ENCODE measurements around the gene SLC12A6. TPM values are rescaled to one million over a fixed set of nuclear protein-coding genes. Genes with fewer than 3 reads are reported as not detected.
"Not testable (repeated sequence)": the region's sequence is repeated elsewhere in the genome, so short reads cannot be mapped to it uniquely, and the experiment has no call there.

The SLC12A6 gene
- total RNA-seq (ENCODE audit: insufficient read depth, low replicate concordance) = 17.3 TPM

- DNase-seq (ENCODE audit: low spot score) = peak; percentile 94
These were observed at the start of gene SLC12A6 for GRCh38 chr15:34337557-34338306. TSS of gene SLC12A6 (minus strand) at chr15:34337781. CDS start at chr15:34336680, 1,101 bp downstream.

- DNase-seq (ENCODE audit: low spot score) = not testable (repeated sequence)
These were observed 44.4 kb upstream of the SLC12A6 start for GRCh38 chr15:34381829-34382521.

DNA sequence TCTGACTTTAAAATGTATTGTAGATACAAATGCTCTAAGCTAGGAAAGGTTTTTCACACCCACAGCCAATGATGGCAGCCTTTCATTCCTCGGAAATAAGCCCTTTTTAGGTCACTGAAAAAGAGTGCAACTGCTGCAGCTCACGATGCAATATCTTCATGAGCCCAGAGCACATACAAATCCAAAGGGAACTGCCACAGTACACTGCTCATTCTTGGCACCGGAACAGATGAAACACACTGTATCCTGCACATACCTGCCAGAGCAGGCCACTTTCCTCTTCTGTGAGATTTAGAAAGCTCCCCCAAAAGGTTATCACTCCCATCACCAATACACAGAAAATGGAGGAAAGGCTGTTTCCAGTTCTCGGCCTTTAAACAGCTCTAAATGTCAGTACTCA, 42.9 kb upstream of the SLC12A6 start:
- not testable (repeated sequence) for DNase-seq (ENCODE audit: low spot score)

DNA sequence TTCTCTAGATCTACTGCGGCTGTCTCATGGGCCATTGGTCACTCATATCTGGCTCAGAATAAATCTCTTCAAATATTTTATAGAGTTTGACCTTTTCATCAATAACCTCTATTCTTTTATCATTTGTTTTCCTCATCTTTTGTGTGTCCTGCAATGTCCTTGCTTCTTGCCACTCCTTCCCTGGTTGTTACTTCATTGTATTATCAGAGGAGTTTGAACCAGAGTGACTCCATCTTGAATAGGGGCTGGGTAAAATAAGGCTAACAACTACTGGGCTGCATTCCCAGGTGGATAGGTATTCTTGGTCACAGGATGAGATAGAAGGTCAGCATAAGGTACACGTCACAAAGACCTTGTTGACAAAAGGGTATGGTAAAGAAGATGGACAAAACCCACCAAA, 39.3 kb upstream of the SLC12A6 start:
- no peak for DNase-seq (ENCODE audit: low spot score)

GRCh38 chr15:34375541-34375940, 38.0 kb upstream of the SLC12A6 start:
- not testable (repeated sequence) for DNase-seq (ENCODE audit: low spot score)

GRCh38 chr15:34374816-34375215, 37.2 kb upstream of the SLC12A6 start:
- no peak for DNase-seq (ENCODE audit: low spot score)

- no peak for DNase-seq (ENCODE audit: low spot score)
These were observed 36.4 kb upstream of the SLC12A6 start for GRCh38 chr15:34373951-34374350.

DNA sequence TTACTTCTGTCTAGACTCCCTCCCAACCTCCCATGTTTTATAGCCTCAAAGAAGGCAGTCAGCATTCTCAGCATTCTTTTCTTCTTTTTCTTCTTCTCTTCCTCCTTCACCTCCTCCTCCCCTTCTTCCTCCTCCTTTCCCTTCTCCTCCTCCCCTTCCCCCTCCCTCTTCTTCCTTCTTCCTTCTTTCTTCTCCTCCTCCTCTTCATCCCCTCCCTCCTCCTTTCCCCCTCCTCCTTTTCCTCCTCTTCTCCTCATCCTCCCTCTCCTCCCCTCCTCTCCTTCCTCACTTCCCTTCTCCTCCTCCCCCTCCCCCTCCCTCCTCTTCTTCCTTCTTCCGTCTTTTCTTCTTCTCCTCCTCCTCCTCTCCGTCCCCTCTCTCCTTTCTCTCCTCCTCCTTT, 33.1 kb upstream of the SLC12A6 start:
- no peak for DNase-seq (ENCODE audit: low spot score)

- DNase-seq (ENCODE audit: low spot score) = no peak
These were observed 32.5 kb upstream of the SLC12A6 start for GRCh38 chr15:34370129-34370528.

GRCh38 chr15:34367101-34368081, 29.8 kb upstream of the SLC12A6 start, which contains the start of gene LPCAT4:
TSS of gene LPCAT4 (minus strand) at chr15:34367196. CDS start at chr15:34367100, 96 bp downstream.
- DNase-seq (ENCODE audit: low spot score) = peak; percentile 89

- DNase-seq (ENCODE audit: low spot score) = peak; percentile 53
These were observed 28.9 kb upstream of the SLC12A6 start for GRCh38 chr15:34366271-34367065.

DNA sequence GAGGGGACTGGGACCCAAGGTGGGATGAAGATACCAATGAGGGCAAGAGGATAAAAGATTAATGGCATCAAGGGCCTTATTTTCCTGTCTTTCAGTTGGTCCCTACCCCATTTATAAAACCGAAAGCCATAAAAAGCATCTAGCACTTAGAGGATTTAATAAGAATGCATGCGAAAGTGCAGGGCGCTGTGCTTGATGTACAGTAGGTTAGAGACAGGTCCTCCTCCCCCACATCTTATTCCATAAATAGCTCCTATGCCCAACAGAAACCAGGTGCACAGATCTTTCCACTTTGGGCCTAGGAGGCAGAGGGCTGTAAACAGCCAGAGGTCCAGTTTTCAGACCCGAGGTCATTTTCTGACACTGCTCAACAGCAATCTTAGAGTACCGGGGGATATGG, 28.3 kb upstream of the SLC12A6 start:
- no peak for DNase-seq (ENCODE audit: low spot score)

DNA sequence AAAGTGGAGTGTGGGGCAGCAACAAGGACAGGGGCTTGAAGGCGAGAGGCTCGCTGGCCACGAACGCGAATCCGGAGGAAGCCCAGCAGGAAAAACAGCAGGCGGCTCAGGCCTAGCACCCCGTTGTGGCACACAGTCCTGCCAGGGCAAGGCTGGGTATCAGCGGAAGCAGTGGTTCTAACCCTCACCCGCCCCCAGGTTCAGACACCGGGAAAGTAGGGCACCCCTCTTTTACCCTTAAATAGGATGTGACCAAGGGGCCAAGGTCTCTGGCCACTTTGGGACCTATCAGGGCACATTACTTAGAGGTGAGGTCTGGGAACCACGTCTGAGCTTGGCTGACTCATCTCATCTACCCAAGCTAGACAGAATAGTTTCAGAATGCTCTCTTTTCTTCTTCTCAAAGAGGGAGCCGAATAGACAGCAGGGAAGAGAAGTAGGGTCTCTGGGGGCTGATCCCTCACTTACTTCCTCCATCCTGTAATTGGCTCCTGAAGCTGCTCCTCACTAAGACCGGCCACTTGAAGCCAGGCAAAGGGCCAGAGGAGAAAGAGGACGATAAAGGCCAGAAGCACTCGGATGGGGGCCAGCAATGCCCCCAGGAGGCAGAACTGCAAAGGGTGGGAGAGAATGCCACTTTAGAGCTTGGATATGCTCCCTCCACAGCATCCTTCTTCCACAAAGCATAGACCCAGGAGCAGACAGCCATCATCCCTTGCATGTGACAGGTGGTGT, 27.7 kb upstream of the SLC12A6 start:
- DNase-seq (ENCODE audit: low spot score) = no peak

DNA sequence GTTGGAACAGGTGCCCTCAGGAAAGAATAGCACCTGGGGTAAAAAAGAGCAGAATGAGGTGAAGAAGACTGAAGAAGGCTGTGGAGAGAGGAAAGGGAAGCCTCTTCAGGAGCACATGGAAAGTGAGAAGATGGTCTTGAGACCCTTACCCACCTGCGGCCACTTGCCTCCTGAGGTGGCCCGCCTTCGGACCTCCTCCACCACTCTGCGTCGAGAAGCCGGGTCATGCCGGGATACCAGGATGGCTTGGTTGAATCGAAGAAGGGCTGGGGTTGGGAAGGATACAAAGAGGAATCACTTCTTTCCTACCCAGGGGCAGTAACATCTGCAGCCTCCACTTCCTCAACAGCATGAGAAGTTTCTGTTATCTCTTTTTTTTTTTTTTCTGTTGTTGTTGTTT, 26.5 kb upstream of the SLC12A6 start:
- DNase-seq (ENCODE audit: low spot score) = no peak

DNA sequence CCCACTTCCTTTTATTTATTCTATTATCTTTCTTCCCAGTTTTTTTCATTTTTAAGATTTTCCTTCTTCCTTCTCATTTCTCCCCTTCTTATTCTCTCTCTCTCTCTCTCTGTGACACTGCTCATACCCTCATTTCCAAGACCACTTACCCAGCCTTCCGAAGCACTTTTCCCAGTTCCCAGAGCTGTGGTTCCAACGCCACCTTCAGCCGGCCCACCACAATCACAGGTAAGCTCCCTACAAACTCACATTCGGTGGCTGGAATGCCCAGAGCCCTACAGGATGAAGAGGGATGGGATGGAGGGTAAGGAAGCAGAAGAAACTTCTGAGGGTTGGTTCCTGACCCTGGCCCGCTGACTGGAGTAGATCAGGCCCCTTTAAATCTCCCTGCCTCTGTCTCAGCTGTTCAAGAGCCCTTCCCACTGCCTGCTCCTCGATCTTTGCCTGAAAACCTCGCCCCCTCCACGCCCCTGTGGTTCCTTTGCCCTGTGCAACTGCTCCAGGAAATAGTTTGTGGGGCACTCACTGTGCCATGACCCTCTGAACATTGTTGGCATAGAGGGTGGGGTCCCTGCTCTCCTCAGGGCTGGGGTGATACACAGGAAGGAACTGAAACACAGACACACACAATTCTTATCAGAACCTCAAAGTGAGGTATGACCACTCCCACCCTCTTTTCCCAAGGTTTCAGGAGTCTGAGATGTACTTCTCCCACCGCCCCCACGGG, 24.6 kb upstream of the SLC12A6 start:
- DNase-seq (ENCODE audit: low spot score) = no peak

GRCh38 chr15:34361278-34361677, 23.7 kb upstream of the SLC12A6 start:
- DNase-seq (ENCODE audit: low spot score) = no peak

DNA sequence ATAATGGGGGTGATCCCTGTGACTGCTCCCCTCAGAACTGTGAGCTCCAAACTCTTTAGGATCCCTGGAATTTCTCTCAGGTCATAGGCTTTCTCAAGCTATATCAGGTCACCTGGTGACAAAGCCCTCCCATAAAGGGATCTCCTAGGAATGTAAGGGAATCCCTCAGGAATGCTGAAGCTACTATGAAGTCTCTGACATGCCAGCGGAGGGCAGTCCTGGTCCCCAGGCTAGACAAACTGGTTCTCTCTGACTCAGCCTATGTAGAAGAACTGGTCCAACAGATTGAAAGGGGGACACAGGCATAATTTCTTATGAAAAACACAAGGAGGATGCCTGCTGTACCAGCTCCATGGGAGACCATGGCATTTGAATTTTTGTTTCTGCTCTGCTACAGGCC, 22.7 kb upstream of the SLC12A6 start:
- peak; percentile 47 for DNase-seq (ENCODE audit: low spot score)

- no peak for DNase-seq (ENCODE audit: low spot score)
These were observed 21.8 kb upstream of the SLC12A6 start for GRCh38 chr15:34359416-34359815.

GRCh38 chr15:34358948-34359347, 21.4 kb upstream of the SLC12A6 start:
- no peak for DNase-seq (ENCODE audit: low spot score)
